Measurements from ENCODE around the gene AMH. TPM values are rescaled to one million over a fixed set of nuclear protein-coding genes. Genes with fewer than 3 reads are reported as not detected.

Gene AMH
- total RNA-seq, 1 experiment from 2014 or later = 11.2 TPM

DNA sequence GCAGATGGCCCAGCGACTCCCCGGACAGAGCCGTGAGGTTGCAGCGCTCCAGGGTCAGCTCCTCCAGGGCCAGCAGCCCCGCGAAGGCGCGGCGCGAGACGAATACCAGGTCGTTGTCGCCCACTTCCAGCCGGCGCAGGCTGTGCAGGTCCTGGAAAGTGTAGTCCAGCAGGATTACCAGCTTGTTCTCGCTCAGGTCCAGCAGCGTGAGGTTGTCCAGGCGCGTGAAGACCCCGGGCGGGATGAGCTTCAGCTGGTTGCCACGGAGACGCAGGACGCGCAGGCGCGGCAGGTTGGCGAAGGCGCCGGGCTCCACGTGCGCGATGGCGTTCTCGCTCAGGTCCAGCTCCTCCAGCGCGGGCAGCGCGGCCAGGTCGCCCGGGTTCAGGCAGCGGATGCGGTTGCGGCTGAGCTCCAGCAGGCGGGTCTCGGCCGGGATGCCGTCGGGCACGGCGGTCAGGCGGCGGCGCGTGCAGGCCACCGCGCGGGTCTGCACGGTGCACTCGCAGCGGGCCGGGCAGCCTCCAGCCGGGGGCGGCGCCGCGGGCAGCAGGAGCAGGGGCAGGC is 42.1 kb downstream of the AMH start (continued):
- TF ChIP-seq MLX (CRISPR knock-in tag; IDR thresholded peaks at IDR 0.05) = no peak
- no peak for TF ChIP-seq FOXJ3 (CRISPR knock-in tag; IDR thresholded peaks at IDR 0.05; ENCODE audit: borderline replicate concordance)
- TF ChIP-seq GABPB1 (CRISPR knock-in tag; IDR thresholded peaks at IDR 0.05) = no peak
- TF ChIP-seq SP1 (CRISPR knock-in tag; conservative IDR thresholded peaks at IDR 0.05) = no peak
- no peak for TF ChIP-seq JUN (CRISPR knock-in tag; IDR thresholded peaks at IDR 0.05)
- TF ChIP-seq, protein P1, sequence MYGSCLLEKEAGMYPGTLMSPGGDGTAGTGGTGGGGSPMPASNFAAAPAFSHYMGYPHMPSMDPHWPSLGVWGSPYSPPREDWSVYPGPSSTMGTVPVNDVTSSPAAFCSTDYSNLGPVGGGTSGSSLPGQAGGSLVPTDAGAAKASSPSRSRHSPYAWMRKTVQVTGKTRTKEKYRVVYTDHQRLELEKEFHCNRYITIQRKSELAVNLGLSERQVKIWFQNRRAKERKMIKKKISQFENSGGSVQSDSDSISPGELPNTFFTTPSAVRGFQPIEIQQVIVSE (CRISPR knock-in tag; IDR thresholded peaks at IDR 0.05; ENCODE audit: borderline replicate concordance) = no peak
- TF ChIP-seq, protein P2, sequence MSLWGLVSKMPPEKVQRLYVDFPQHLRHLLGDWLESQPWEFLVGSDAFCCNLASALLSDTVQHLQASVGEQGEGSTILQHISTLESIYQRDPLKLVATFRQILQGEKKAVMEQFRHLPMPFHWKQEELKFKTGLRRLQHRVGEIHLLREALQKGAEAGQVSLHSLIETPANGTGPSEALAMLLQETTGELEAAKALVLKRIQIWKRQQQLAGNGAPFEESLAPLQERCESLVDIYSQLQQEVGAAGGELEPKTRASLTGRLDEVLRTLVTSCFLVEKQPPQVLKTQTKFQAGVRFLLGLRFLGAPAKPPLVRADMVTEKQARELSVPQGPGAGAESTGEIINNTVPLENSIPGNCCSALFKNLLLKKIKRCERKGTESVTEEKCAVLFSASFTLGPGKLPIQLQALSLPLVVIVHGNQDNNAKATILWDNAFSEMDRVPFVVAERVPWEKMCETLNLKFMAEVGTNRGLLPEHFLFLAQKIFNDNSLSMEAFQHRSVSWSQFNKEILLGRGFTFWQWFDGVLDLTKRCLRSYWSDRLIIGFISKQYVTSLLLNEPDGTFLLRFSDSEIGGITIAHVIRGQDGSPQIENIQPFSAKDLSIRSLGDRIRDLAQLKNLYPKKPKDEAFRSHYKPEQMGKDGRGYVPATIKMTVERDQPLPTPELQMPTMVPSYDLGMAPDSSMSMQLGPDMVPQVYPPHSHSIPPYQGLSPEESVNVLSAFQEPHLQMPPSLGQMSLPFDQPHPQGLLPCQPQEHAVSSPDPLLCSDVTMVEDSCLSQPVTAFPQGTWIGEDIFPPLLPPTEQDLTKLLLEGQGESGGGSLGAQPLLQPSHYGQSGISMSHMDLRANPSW (CRISPR knock-in tag; conservative IDR thresholded peaks at IDR 0.05; ENCODE audit: low read depth) = no peak
- TF ChIP-seq IRF2 (CRISPR knock-in tag; IDR thresholded peaks at IDR 0.05; ENCODE audit: borderline replicate concordance, low read depth) = no peak
- TF ChIP-seq MXD4 (CRISPR knock-in tag; IDR thresholded peaks at IDR 0.05; ENCODE audit: borderline replicate concordance) = no peak
- TF ChIP-seq NR2C2 (CRISPR knock-in tag; IDR thresholded peaks at IDR 0.05) = no peak
- no peak for TF ChIP-seq GTF2I (CRISPR knock-in tag; conservative IDR thresholded peaks at IDR 0.05)
- TF ChIP-seq TP53 (CRISPR knock-in tag; IDR thresholded peaks at IDR 0.05) = peak; percentile 81; the same call in 1 of the 2 replicates
- no peak for TF ChIP-seq ATF3 (CRISPR knock-in tag; conservative IDR thresholded peaks at IDR 0.05)
- no peak for TF ChIP-seq OVOL2 (CRISPR knock-in tag; IDR thresholded peaks at IDR 0.05; ENCODE audit: borderline replicate concordance)
- no peak for TF ChIP-seq HMGXB4 (CRISPR knock-in tag; IDR thresholded peaks at IDR 0.05)
- TF ChIP-seq ZNF317 (CRISPR knock-in tag; IDR thresholded peaks at IDR 0.05; ENCODE audit: borderline replicate concordance, low read depth) = no peak
- TF ChIP-seq, protein P3, sequence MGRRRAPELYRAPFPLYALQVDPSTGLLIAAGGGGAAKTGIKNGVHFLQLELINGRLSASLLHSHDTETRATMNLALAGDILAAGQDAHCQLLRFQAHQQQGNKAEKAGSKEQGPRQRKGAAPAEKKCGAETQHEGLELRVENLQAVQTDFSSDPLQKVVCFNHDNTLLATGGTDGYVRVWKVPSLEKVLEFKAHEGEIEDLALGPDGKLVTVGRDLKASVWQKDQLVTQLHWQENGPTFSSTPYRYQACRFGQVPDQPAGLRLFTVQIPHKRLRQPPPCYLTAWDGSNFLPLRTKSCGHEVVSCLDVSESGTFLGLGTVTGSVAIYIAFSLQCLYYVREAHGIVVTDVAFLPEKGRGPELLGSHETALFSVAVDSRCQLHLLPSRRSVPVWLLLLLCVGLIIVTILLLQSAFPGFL (CRISPR knock-in tag; IDR thresholded peaks at IDR 0.05; ENCODE audit: borderline replicate concordance) = no peak
- TF ChIP-seq ESRRA (CRISPR knock-in tag; IDR thresholded peaks at IDR 0.05; ENCODE audit: borderline replicate concordance) = peak; percentile 82; the same call in 1 of the 2 replicates
- TF ChIP-seq NR3C1 (CRISPR knock-in tag; conservative IDR thresholded peaks at IDR 0.05; ENCODE audit: low read depth) = 0 out of 2 replicates have a peak, but pooled peaks have one; percentile 57
- TF ChIP-seq, protein P4, sequence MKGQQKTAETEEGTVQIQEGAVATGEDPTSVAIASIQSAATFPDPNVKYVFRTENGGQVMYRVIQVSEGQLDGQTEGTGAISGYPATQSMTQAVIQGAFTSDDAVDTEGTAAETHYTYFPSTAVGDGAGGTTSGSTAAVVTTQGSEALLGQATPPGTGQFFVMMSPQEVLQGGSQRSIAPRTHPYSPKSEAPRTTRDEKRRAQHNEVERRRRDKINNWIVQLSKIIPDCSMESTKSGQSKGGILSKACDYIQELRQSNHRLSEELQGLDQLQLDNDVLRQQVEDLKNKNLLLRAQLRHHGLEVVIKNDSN (CRISPR knock-in tag; IDR thresholded peaks at IDR 0.05) = 0 out of 2 replicates have a peak, but pooled peaks have one; percentile 12
- TF ChIP-seq NR1H2 (CRISPR knock-in tag; IDR thresholded peaks at IDR 0.05) = no peak
- 0 out of 2 replicates have a peak, but pooled peaks have one; percentile 50 for TF ChIP-seq FOXK1 (CRISPR knock-in tag; IDR thresholded peaks at IDR 0.05)
- TF ChIP-seq AR (CRISPR knock-in tag; IDR thresholded peaks at IDR 0.05) = no peak
- no peak; the same call in 1 of the 2 replicates for TF ChIP-seq NFYB (CRISPR knock-in tag; conservative IDR thresholded peaks at IDR 0.05; ENCODE audit: low read depth)
- TF ChIP-seq, protein P5, sequence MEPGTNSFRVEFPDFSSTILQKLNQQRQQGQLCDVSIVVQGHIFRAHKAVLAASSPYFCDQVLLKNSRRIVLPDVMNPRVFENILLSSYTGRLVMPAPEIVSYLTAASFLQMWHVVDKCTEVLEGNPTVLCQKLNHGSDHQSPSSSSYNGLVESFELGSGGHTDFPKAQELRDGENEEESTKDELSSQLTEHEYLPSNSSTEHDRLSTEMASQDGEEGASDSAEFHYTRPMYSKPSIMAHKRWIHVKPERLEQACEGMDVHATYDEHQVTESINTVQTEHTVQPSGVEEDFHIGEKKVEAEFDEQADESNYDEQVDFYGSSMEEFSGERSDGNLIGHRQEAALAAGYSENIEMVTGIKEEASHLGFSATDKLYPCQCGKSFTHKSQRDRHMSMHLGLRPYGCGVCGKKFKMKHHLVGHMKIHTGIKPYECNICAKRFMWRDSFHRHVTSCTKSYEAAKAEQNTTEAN (CRISPR knock-in tag; IDR thresholded peaks at IDR 0.05) = no peak

Data from WTC11 (cell line).